ENCODE data around the gene F5.

The F5 gene

DNA sequence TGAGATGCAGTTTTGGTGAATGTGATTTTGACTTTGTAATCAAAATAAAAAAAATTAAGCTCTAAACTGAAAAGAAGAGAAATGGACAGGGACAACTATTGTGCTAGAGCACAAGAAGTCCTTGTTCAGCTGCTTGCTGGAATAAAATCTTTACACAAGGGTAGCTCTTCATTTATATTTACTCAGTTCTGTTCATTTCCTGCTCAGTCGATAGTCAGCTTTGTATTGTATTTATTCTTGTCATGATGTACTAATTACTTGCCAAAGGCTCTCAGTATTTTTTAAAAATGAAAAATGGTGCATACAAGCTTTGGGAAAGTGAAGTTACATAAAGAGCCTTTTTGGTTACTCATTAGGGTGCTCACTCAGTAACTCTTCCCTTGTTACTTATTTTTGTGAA is 17.8 kb downstream of the F5 start:
- H4K20me1 ChIP-seq (ENCODE audit: low read depth, low read length) = no peaks in the 10 kb centered on the region
- TF ChIP-seq EZH2phosphoT487 (conservative IDR thresholded peaks at IDR 0.05; ENCODE audit: low read length) = no peak
- TF ChIP-seq, protein P1, sequence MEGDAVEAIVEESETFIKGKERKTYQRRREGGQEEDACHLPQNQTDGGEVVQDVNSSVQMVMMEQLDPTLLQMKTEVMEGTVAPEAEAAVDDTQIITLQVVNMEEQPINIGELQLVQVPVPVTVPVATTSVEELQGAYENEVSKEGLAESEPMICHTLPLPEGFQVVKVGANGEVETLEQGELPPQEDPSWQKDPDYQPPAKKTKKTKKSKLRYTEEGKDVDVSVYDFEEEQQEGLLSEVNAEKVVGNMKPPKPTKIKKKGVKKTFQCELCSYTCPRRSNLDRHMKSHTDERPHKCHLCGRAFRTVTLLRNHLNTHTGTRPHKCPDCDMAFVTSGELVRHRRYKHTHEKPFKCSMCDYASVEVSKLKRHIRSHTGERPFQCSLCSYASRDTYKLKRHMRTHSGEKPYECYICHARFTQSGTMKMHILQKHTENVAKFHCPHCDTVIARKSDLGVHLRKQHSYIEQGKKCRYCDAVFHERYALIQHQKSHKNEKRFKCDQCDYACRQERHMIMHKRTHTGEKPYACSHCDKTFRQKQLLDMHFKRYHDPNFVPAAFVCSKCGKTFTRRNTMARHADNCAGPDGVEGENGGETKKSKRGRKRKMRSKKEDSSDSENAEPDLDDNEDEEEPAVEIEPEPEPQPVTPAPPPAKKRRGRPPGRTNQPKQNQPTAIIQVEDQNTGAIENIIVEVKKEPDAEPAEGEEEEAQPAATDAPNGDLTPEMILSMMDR (IDR thresholded peaks at IDR 0.05; ENCODE audit: insufficient read depth, low read length, poor library complexity, severe bottlenecking) = no peak
- H3K4me2 ChIP-seq (ENCODE audit: low read depth, low read length, poor library complexity, severe bottlenecking) = no peak overlapping the region
- no peak overlapping the region for H3K9ac ChIP-seq (ENCODE audit: low read length)
- H2AFZ ChIP-seq (ENCODE audit: low read depth, low read length, severe bottlenecking) = no peak overlapping the region
- no peaks in the 10 kb centered on the region for H3K79me2 ChIP-seq (ENCODE audit: insufficient read depth, low read length)
- no peaks in the 10 kb centered on the region for H3K9me2 ChIP-seq (replicated peaks; ENCODE audit: insufficient read depth, low read length)
- no peaks in the 10 kb centered on the region for H3K27me3 ChIP-seq (ENCODE audit: low read length)
- no peaks in the 10 kb centered on the region for H3F3A ChIP-seq (ENCODE audit: insufficient read depth)
- no peaks in the 10 kb centered on the region for H3K36me3 ChIP-seq (ENCODE audit: low read length)
- no peak overlapping the region for H3K4me3 ChIP-seq (ENCODE audit: insufficient read depth, low read length, poor library complexity, severe bottlenecking)
- H3K27ac ChIP-seq (ENCODE audit: low read depth, low read length) = no peak overlapping the region
- H3K9me3 ChIP-seq (ENCODE audit: insufficient read depth, low read length) = no peaks in the 10 kb centered on the region

DNA sequence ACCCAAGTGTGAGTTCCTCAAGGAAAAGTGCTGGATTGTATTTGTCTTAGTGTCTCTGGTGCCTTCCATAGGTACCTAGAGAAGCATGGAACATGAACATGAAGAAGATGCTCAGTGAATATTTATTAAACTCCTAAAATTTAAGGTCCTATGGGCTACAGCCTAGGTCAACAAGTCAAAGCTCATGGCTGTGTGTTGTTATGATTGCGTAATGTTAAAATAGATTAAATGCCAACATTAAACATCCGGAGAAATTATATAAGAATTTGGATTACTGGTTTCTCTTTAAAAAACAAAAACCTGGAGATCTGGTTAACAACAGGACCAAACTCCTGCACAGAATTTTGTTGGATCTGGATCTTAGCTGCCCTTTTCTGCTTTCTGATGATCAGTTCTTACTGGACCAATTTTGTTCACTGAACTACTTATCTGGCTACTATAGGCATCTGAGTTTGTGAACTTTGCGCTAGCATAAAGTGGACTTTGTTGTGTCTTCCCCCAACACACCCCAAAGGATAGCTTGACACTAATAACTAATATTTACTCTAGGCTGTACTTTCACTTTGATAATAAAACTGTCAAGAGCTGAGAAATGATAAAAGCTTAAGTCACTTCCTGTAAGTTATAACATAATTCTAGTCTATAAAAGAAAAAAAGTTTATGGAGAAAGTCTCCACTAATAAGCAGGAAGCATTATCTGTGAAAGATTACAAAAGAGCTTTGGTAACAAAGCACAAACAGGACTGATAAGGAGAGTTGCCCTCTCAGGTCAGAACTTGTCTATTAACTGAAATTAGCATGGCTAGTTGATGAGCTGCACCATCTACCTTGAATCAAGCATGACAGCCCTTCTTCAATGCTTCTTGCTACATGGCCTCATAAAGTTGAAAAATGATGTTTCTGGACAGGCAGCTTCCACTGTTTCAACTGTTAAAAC is 20.7 kb downstream of the F5 start:
- TF ChIP-seq EZH2phosphoT487 (conservative IDR thresholded peaks at IDR 0.05; ENCODE audit: low read length) = no peak
- TF ChIP-seq, protein P1 (IDR thresholded peaks at IDR 0.05; ENCODE audit: insufficient read depth, low read length, poor library complexity, severe bottlenecking) = no peak
- Histone ChIP-seq H3K4me3 (ENCODE audit: insufficient read depth, low read length, poor library complexity, severe bottlenecking) (no peak overlapping the region), H3K36me3 (ENCODE audit: low read length) (no peaks in the 10 kb centered on the region), H3K9me3 (ENCODE audit: insufficient read depth, low read length) (no peaks in the 10 kb centered on the region), H3K27ac (ENCODE audit: low read depth, low read length) (no peak overlapping the region), H3K4me2 (ENCODE audit: low read depth, low read length, poor library complexity, severe bottlenecking) (no peak overlapping the region), H3K9me2 (replicated peaks; ENCODE audit: insufficient read depth, low read length) (no peaks in the 10 kb centered on the region), H3K9ac (ENCODE audit: low read length) (no peak overlapping the region), H4K20me1 (ENCODE audit: low read depth, low read length) (no peaks in the 10 kb centered on the region), H3K27me3 (ENCODE audit: low read length) (no peaks in the 10 kb centered on the region), H3F3A (ENCODE audit: insufficient read depth) (no peaks in the 10 kb centered on the region), H3K79me2 (ENCODE audit: insufficient read depth, low read length) (no peaks in the 10 kb centered on the region), H2AFZ (ENCODE audit: low read depth, low read length, severe bottlenecking) (no peak overlapping the region)

DNA sequence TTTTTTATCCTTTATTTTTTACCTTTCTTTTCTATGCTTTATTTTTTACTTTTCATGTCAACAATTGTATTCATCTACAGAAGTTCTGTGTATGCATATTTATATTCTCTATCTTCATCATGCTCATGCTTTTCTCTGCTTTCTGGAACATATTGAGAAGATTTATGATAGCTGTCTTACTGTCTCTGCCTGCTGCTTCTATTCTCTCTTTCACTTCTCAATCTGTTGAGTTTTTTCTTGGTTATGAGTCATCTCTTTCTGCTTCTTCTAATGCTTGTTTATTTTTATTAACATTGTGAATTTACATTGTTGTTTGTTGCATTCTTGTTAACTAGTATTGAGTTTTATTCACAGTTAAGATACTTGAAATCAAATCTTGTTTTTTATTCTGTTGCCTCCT is 22.6 kb downstream of the F5 start:
- H3K9me3 ChIP-seq (ENCODE audit: insufficient read depth, low read length) = no peaks in the 10 kb centered on the region
- H3K27ac ChIP-seq (ENCODE audit: low read depth, low read length) = no peak overlapping the region
- H3K4me3 ChIP-seq (ENCODE audit: insufficient read depth, low read length, poor library complexity, severe bottlenecking) = no peak overlapping the region
- H3K9ac ChIP-seq (ENCODE audit: low read length) = no peak overlapping the region
- H3K79me2 ChIP-seq (ENCODE audit: insufficient read depth, low read length) = no peaks in the 10 kb centered on the region
- H3K36me3 ChIP-seq (ENCODE audit: low read length) = no peaks in the 10 kb centered on the region
- no peak for TF ChIP-seq EZH2phosphoT487 (conservative IDR thresholded peaks at IDR 0.05; ENCODE audit: low read length)
- TF ChIP-seq, protein P1 (IDR thresholded peaks at IDR 0.05; ENCODE audit: insufficient read depth, low read length, poor library complexity, severe bottlenecking) = no peak
- H3K4me2 ChIP-seq (ENCODE audit: low read depth, low read length, poor library complexity, severe bottlenecking) = no peak overlapping the region
- no peaks in the 10 kb centered on the region for H3F3A ChIP-seq (ENCODE audit: insufficient read depth)
- H2AFZ ChIP-seq (ENCODE audit: low read depth, low read length, severe bottlenecking) = no peak overlapping the region
- no peaks in the 10 kb centered on the region for H3K27me3 ChIP-seq (ENCODE audit: low read length)
- H4K20me1 ChIP-seq (ENCODE audit: low read depth, low read length) = no peaks in the 10 kb centered on the region
- no peaks in the 10 kb centered on the region for H3K9me2 ChIP-seq (replicated peaks; ENCODE audit: insufficient read depth, low read length)
